ENCODE data around the gene KCNMA1.

The KCNMA1 gene

GRCh38 chr10:77023396-77023795 is 614.2 kb downstream of the KCNMA1 start:
- DNase-seq = no peak

DNA sequence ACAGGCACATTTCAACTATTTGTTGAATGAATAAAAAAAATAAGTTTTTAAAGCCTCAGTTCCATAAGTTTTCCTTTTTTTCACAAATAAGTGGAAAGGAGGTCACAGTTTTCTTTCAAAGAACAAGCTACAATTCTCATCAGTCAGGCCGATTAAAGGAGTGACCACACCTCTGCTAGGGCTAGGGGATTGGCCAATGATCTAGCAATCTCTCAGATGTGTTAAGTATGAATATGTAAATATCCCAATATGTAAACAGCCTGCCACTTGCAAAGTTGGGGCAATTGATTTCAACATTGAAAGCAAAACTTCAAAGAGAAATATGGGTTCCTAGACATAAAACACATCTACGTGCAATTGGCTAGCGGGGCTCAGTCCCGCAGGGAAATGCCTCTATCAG is 614.9 kb downstream of the KCNMA1 start:
- DNase-seq = no peak

DNA sequence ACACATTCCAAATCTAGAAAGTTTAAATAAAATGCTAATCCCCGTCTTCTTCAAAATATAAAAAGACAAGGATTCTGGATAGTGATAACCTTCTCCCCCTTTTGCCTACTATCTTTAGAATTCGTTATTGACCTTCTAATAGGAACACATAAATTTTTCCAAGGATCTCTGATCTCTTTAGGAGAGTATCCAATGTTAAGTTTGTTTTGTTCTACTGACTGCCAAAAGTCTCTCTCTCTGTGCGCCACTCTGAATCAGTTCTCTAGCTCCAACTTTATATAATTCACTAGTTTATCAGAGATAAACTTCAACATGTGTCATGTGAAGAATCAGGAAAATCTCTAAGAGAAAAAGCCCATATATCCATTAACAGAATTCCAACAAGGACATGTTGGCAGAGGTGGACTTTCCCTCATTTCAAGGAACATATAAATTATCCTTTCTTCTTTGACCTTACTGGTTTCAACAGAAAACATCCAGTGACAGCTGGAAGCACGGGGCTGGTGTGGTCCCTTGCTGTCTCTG is 615.6 kb downstream of the KCNMA1 start:
- DNase-seq = no peak

- no peak for DNase-seq
These were observed 617.1 kb downstream of the KCNMA1 start for GRCh38 chr10:77020426-77021040.

DNA sequence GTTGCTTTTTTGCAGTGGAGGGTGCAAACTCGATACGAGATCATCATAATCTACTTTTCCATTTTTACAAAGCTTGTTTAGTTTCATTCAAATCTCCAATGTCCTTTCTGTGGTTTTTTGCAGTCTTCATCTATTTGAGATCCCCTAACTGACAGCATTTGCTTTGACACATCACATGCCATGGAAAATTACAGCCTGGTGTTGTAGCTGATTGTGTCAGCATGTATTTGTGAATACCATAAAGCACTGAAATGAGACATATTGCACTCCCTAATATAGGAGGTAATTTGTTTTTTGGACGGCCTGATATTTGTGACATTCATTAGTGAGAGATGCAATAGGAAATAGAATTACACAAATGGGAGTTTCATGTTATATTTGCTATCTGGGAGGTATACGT is 620.8 kb downstream of the KCNMA1 start:
- DNase-seq = no peak

GRCh38 chr10:77016278-77016815 is 621.3 kb downstream of the KCNMA1 start:
- DNase-seq = no peak

DNA sequence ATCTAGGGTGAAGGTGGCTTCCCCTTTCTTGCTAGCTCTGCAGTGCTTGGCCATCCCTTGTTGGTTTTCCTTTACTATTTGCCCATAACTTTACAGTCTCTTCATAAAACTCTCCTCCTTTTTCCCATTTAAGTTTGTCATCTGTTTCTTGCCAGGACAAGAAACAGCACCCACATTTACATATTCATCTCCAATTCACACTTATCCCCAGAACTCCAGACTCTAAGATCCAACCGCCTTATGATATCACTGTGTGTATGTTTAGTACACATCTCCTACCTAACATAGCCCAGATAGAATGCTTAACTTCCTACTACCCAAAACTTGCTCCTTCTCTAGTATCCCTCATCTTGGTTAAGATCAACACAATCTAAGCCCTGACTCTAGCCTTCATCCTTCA is 622.2 kb downstream of the KCNMA1 start:
- no peak for DNase-seq

- no peak for DNase-seq
These were observed 624.7 kb downstream of the KCNMA1 start for GRCh38 chr10:77012812-77013500.

GRCh38 chr10:77011874-77012811 is 625.5 kb downstream of the KCNMA1 start:
- no peak for DNase-seq

DNA sequence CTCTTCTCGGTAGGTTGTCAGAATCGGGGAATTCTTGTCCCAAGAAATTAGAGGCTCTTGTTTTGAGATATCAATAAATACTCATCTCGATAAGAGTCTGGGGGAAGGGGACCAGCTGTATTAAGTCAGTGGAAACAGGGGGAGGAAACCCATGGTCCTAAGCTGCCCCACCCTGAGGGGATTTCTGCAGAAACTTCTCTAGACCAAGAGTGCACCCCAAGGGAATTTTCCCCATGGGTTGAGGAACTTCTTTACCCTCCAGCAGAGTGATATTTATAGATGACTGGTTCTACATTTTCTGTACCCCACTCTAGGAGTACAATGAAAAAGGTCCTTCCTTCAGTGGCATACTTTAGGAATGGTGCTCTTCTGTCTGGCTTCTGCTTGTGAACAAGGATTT is 627.2 kb downstream of the KCNMA1 start:
- no peak for DNase-seq

GRCh38 chr10:77007834-77008233 is 629.8 kb downstream of the KCNMA1 start:
- no peak for DNase-seq

- no peak for DNase-seq
These were observed 630.6 kb downstream of the KCNMA1 start for GRCh38 chr10:77006836-77007511.

DNA sequence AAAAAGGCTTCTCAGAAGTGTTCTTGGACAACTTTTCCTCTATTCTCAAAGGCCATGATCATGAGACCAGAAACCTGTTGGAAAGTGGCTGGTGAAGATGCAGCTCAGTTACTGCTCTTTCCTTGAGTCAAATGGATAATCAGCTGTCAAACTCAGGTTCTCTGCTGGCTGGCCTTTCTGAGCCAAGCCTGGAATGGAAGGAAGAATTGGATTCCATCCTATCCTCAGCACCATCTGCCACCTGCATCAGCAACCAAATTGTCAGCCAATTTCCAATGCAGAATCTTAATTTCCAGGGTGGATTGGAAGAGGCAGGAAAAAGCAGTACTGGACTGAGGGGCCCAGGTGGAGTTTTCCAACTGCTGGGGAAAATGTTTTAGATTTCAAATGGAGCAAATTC is 631.7 kb downstream of the KCNMA1 start:
- DNase-seq = no peak

DNA sequence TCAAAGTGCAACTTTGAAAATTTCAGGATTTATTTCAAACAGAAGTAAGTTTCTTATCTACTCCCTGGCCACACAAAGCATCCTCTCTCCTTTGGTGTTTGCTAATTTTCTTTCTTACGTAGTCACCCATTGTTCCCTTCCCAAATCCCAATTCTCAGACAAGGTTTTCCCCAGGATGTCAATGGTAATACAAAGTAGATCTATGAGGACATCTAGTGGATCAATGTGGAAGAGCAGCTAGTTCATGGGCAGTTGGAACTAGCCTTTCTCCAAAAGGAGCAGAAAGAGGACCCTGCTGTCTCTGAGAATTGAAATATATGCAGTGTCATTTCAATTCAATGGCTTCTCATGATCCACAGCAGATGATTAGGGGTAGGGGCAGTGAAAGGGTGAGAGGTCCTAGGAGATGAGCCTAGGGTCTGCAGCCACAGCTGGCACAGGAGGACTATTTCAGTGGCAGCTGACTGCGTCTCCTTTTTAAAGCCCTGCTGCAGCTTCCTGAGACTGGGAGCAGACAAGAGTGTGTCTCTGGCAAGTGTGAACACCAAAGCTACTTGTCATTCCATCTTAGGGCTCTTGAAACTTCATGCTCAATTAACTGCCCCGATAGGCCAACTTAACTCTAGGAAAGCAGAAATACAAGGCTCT is 632.6 kb downstream of the KCNMA1 start:
- DNase-seq = no peak

DNA sequence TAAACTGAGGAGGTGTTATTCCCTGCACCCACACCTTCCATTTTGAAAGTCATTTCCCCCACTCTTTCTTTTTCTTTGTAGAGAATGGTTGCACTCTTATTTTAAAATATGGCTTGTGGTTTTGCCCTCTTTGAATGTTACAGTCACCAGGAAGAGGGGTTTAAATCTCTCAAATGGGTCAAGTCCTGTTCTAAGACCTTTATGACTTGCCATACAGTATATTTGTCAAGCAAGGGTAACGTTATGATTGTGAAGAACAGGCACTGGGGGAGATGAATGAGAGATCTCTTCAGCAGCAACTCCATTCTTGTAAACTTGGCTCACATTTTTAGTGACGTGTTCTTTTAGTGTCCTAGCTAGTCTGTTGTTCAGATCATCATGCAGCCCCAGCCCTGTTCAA is 634.7 kb downstream of the KCNMA1 start:
- no peak for DNase-seq

DNA sequence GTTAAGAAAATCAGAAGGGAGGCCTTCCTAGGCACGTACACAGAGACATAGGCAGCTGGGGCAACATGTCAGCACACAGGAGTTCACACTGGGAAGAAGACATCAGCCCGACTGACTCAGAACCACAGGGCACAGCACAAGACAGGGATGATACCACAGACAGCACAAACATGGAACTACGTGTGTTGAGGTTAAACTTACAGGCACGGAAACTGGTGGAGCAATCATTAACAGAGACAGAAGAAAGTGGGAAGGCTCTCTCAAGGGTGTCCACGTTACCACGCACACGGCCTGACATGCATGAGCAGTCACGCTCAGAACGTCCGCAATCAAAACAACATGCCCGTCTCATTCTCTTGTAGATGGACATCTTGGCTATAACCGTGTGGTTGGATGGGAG is 636.4 kb downstream of the KCNMA1 start:
- no peak for DNase-seq

DNA sequence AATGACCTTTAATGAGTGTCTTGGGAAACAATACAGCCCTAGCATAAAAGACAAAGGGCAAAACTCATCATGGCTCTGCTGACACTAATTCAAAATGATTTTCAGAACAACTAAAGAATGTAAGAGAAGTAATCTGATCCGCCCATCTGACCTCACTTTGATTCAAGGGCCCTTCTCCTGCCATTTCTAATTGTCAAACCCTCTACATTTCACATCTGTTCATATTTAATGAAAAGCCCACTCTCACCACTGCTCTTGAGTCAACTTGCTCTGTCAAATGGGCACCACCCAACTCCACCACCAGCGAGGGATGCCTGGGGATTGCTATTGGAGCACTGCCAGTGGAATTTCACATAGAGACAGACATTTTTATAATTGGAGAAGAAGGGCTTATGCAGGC is 639.2 kb downstream of the KCNMA1 start:
- DNase-seq = no peak

- DNase-seq = no peak
These were observed 640.0 kb downstream of the KCNMA1 start for GRCh38 chr10:76997631-76998030.

- DNase-seq = no peak
These were observed 642.6 kb downstream of the KCNMA1 start for GRCh38 chr10:76995023-76995422.

DNA sequence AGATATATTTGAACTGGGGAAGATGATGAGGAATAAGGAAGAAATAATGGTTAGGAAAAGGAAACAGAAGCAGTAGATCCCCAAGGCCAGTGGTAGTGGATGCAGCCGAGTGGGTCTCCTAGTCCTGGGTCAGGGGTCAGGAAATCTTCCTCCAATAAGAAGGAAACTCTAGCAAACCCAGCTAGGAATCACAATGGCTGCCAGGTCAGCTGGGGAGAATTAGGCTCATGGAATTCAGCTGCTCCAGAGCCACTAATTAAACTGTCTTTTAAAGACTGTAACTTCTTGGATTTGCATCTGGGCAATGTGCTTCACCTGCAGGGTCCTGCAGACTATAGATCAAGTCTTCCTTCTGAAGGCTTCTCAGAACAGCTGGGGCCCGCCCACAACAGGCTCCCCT is 644.4 kb downstream of the KCNMA1 start:
- no peak for DNase-seq

DNA sequence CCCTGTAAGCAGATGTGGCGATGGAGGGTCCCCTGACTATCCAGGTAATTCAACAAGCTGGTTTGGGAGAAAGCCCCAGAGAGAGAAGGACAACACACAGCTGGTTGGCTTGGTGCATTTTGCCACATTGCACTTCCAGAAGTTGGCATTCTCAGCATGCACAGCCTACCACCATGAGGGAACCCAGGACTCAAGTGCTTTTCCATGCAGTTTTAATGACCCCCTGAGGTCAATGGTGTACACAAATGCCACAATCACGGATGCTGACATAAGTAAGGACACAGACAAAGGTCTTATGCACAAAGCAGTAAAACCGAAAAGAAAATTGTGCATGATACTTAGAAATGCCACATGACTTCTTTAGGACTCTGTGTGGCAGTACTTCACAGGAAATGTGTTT is 645.1 kb downstream of the KCNMA1 start:
- DNase-seq = no peak

DNA sequence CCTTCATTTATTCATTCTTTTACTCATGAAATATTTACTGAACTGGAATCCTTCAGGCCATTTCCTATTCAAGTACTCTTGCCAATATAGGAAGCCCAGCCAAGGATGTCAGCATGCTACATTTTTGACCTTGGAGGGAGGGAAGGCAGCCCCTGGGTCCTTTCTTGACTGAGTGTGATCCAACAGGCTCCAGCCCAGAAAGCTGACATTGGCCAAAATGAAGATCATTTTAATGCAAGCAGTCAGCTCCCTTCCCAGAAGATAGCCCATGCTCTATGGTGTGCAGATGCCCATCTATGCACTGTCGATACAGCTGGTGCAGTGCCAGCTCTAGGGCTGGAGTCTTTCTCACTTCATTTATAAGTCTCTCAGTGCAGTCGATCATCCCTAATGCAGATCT is 646.0 kb downstream of the KCNMA1 start:
- DNase-seq = no peak
